HepG2 (cell line): ENCODE measurements around the gene GPX5. TPM values are rescaled to one million over a fixed set of nuclear protein-coding genes. Genes with fewer than 3 reads are reported as not detected.

ENCODE experiments used
- PHF8 ChIP-seq: sonication (generic); formaldehyde crosslinking; IDR thresholded peaks from 2 replicates; pipeline ENCODE4 v1.5.0; 2020; ENCODE audit warnings: missing genetic modification reagents
- SALL2 ChIP-seq: sonication (generic); formaldehyde crosslinking; IDR thresholded peaks from 2 replicates; pipeline ENCODE4 v1.8.1; 2023; ENCODE audit warnings: mild to moderate bottlenecking, missing genetic modification reagents, inconsistent platforms
- SMAD9 ChIP-seq: sonication (generic); formaldehyde crosslinking; IDR thresholded peaks from 2 replicates; pipeline ENCODE4 v1.5.1; 2020; ENCODE audit warnings: mild to moderate bottlenecking, missing genetic modification reagents
- ZFP37 ChIP-seq: sonication (generic); formaldehyde crosslinking; IDR thresholded peaks from 2 replicates; pipeline ENCODE4 v1.4.0; 2020; ENCODE audit warnings: missing genetic modification reagents, borderline replicate concordance
- ZFY ChIP-seq: sonication (generic); formaldehyde crosslinking; IDR thresholded peaks from 2 replicates; pipeline ENCODE4 v1.4.0; 2020; ENCODE audit warnings: missing genetic modification reagents
- ZNF34 ChIP-seq: sonication (generic); formaldehyde crosslinking; IDR thresholded peaks from 2 replicates; pipeline ENCODE4 v1.4.0; 2020; ENCODE audit warnings: mild to moderate bottlenecking, missing genetic modification reagents, borderline replicate concordance
- polyA plus RNA-seq, 8 experiments: library from polyadenylated mRNA; depleted of rRNA in 3 of 8; stranded (reverse) in 7 of 8; unstranded in 1 of 8; fragments of >200 nt; fragmentation: Illumina TruSeq in 4 of 8; extraction: Trizol in 4 of 8; gene quantifications; 2 replicates each; pipeline versions ENCODE4 v1.2.1 to v1.2.3, GENCODE V29; 2011 to 2016; ENCODE audit warnings: low read depth in 4 of 8, missing spikeins in 1 of 8, mixed read lengths in 1 of 8; ENCODE audit not compliant: insufficient read depth in 1 of 8
- total RNA-seq, 5 experiments: library from RNA; depleted of rRNA; stranded (reverse); fragments of >200 nt; fragmentation: Illumina TruSeq; extraction: Trizol; gene quantifications; 2 replicates each; pipeline ENCODE4 v1.2.3, GENCODE V29; 2016; ENCODE audit warnings: low read depth in 1 of 5
- TF ChIP-seq, protein P1 (sequence below): sonication (generic); formaldehyde crosslinking; IDR thresholded peaks from 2 replicates; pipeline ENCODE4 v1.5.0; 2020; ENCODE audit warnings: mild to moderate bottlenecking, missing genetic modification reagents, borderline replicate concordance
- TF ChIP-seq, protein P2 (sequence below): IDR thresholded peaks from 2 replicates; pipeline ENCODE4 v1.6.1; 2016; ENCODE audit warnings: mild to moderate bottlenecking

Gene GPX5
- total and polyA plus RNA-seq, 2 of the 13 experiments (the other 11 are each of a cell fraction or from before 2014, with no cell fraction given), result not detected

DNA sequence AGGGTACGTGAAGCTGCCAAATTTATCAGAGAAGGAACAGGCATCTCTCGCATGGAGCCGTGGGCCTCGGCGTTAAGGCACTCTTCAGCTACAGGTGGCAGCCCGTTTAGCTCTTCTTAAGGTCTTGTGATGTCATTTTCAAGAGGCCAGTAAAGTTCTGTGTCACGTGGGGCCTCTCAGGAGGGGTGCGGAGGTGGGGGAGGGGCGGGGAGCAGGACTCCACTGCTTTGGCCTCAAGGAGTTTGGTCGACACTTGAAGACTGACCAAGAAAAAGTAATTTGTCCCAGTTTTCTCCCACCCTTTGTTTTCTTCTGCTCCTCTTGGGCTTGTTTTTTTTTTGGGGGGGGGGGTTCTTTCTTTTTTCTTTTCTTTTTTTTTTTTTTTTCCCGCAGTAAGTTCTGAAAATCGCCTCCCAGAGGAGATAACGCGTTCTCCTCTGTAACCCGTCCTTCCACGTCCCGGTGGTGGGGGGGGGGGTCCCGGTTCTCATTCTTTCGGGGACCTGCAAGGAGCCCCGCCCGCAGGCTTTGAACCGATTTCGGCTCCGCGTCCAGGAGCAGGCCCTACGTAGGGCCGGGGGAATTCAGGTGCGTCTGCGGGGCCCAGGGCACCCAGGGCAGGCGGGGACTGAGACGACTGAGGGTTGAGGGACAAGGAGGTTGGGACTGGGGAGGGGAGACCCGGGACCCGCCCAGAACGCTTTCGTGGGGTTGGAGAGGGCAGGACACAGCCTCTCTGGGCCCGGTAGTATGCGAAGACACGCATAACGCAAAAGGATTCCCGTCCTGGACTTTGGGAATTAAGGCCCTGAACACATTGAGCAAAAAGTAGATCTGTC, 36.1 kb upstream of the GPX5 start (continued):
- TF ChIP-seq SALL2 (CRISPR knock-in tag) (0 out of 2 replicates have a peak, but pooled peaks have one; percentile 32), PHF8 (CRISPR knock-in tag) (peak; percentile 75), ZFY (CRISPR knock-in tag) (peak; percentile 61), ZNF34 (CRISPR knock-in tag) (no peak), ZFP37 (CRISPR knock-in tag) (no peak), SMAD9 (CRISPR knock-in tag) (no peak)
- TF ChIP-seq, protein P1, sequence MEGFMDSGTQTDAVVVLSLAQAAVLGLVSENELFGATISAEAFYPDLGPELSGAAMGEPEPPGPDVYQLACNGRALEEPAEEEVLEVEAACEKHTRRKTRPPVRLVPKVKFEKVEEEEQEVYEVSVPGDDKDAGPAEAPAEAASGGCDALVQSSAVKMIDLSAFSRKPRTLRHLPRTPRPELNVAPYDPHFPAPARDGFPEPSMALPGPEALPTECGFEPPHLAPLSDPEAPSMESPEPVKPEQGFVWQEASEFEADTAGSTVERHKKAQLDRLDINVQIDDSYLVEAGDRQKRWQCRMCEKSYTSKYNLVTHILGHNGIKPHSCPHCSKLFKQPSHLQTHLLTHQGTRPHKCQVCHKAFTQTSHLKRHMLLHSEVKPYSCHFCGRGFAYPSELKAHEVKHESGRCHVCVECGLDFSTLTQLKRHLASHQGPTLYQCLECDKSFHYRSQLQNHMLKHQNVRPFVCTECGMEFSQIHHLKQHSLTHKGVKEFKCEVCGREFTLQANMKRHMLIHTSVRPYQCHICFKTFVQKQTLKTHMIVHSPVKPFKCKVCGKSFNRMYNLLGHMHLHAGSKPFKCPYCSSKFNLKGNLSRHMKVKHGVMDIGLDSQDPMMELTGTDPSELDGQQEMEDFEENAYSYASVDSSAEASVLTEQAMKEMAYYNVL, result no peak
- TF ChIP-seq, protein P2, sequence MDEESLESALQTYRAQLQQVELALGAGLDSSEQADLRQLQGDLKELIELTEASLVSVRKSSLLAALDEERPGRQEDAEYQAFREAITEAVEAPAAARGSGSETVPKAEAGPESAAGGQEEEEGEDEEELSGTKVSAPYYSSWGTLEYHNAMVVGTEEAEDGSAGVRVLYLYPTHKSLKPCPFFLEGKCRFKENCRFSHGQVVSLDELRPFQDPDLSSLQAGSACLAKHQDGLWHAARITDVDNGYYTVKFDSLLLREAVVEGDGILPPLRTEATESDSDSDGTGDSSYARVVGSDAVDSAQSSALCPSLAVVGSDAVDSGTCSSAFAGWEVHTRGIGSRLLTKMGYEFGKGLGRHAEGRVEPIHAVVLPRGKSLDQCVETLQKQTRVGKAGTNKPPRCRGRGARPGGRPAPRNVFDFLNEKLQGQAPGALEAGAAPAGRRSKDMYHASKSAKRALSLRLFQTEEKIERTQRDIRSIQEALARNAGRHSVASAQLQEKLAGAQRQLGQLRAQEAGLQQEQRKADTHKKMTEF, result no peak
- TF ChIP-seq, all 625 proteins: peak for 44
